ENCODE results near the gene LAMP5.

- TF ChIP-seq CTCF (IDR thresholded peaks at IDR 0.05) (no peak), ZFX (IDR thresholded peaks at IDR 0.05; ENCODE audit: borderline replicate concordance) (no peak)
Observed at GRCh38 chr20:9515214-9515585, 810 bp downstream of the LAMP5 start.

Measured in 22Rv1 (cell line).